NCI-H1436 (cell line): ENCODE measurements around the gene SMCO4.

Experiments
- DNase-seq: peaks from one replicate; lab custom pipeline; 2025; lab: John Stamatoyannopoulos, UW

Gene SMCO4

GRCh38 chr11:93528757-93529645, 14.2 kb downstream of the SMCO4 start:
- DNase-seq, result peak; percentile 79

GRCh38 chr11:93528252-93528651, 14.9 kb downstream of the SMCO4 start:
- DNase-seq, result no peak

GRCh38 chr11:93526641-93527583, 16.3 kb downstream of the SMCO4 start:
- no peak for DNase-seq

GRCh38 chr11:93526346-93526633, 16.9 kb downstream of the SMCO4 start:
- no peak for DNase-seq

- DNase-seq, result no peak
These were observed 17.4 kb downstream of the SMCO4 start for GRCh38 chr11:93525601-93526345.

- DNase-seq, result no peak
These were observed 18.3 kb downstream of the SMCO4 start for GRCh38 chr11:93524858-93525257.

- DNase-seq, result no peak
These were observed 19.0 kb downstream of the SMCO4 start for GRCh38 chr11:93524173-93524536.

GRCh38 chr11:93520726-93521509, 22.3 kb downstream of the SMCO4 start:
- DNase-seq, result no peak

- peak; percentile 48 for DNase-seq
These were observed 24.0 kb downstream of the SMCO4 start for GRCh38 chr11:93519179-93519578.

GRCh38 chr11:93518081-93518480, 25.1 kb downstream of the SMCO4 start:
- DNase-seq, result no peak

- DNase-seq, result no peak
These were observed 25.6 kb downstream of the SMCO4 start for GRCh38 chr11:93517611-93518010.

GRCh38 chr11:93517041-93517440, 26.1 kb downstream of the SMCO4 start:
- DNase-seq, result no peak

GRCh38 chr11:93515441-93516025, 27.7 kb downstream of the SMCO4 start:
- DNase-seq, result no peak

- no peak for DNase-seq
These were observed 28.5 kb downstream of the SMCO4 start for GRCh38 chr11:93514712-93515111.

GRCh38 chr11:93513772-93514171, 29.4 kb downstream of the SMCO4 start:
- DNase-seq, result no peak

GRCh38 chr11:93512949-93513667, 30.1 kb downstream of the SMCO4 start:
- DNase-seq, result no peak

- no peak for DNase-seq
These were observed 31.1 kb downstream of the SMCO4 start for GRCh38 chr11:93512073-93512475.

- DNase-seq, result no peak
These were observed 32.9 kb downstream of the SMCO4 start for GRCh38 chr11:93510196-93510873.

GRCh38 chr11:93507517-93507916, 35.7 kb downstream of the SMCO4 start:
- no peak for DNase-seq

GRCh38 chr11:93505703-93506102, 37.5 kb downstream of the SMCO4 start:
- DNase-seq, result no peak
